Measurements from ENCODE around the gene ZFAND6.

- TF ChIP-seq EZH2 (IDR thresholded peaks at IDR 0.05; ENCODE audit: borderline replicate concordance) (no peak), CTCF (IDR thresholded peaks at IDR 0.05; ENCODE audit: poor library complexity) (no peak), EZH2phosphoT487 (IDR thresholded peaks at IDR 0.05; ENCODE audit: low read depth, severe bottlenecking, unreplicated experiment) (no peak)
These were observed 61.2 kb downstream of the ZFAND6 start for GRCh38 chr15:80120636-80121035.
